WTC11 (cell line): ENCODE data around the gene ZEB2.

Experiments
- ATF3 ChIP-seq: sonication (generic); formaldehyde crosslinking; conservative IDR thresholded peaks from 2 replicates; pipeline ENCODE4 v1.8.1; 2022; ENCODE audit warnings: mild to moderate bottlenecking, missing genetic modification reagents
- CTCF ChIP-seq: fragments of 200-600 bp; IDR thresholded peaks from 2 replicates; pipeline ENCODE4 v1.8.0; 2022; ENCODE audit warnings: antibody characterized with exemption
- IRF1 ChIP-seq: sonication (generic); formaldehyde crosslinking; IDR thresholded peaks from 2 replicates; pipeline ENCODE4 v1.8.0; 2023; ENCODE audit warnings: missing genetic modification reagents

DNA sequence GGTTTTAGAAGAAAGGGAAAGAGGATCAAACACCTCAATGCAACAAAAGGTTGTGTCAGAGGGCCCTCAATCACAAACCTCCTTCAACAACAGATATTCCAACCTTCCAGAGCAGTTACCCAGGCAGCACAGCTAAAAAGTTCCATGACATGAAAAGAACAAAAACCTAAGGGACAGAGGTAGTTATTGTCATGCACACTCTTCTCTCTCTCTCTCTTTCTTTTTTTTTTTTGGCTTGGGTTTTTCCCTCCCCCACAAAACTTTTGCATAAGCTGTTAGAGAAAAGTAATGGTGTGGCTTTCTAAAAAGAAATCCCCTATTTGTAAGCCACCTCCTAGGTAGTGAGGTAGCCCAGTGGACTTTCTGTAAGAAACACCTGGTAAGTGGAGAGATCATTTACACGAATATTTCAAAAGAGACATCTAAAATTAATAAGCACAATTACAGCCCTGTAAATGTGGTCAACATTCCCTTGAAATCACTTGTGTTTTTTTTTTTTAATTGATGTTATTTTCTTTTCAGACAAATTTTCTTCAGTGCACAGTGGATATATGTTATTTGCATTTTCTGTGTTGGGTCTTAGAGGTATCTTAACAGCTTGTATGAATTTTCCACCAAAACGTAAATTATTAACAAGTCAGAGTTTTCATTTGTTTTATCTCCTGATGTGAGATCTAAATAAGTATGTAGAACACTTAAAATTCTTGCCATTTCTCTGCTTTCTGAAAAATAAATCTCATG is 48.4 kb downstream of the ZEB2 start:
- TF ChIP-seq IRF1 (CRISPR knock-in tag) (no peak), CTCF (no peak), ATF3 (no peak)
